Neural cell (in vitro differentiated cells): Measurements from ENCODE around the gene CCSAP. TPM values are rescaled to one million over a fixed set of nuclear protein-coding genes. Genes with fewer than 3 reads are reported as not detected.

ENCODE experiments used
- H2AFZ ChIP-seq: fragments of 200-600, 300-800 bp; sonication (generic), shearing (Covaris generic); 2 replicates; pipeline ENCODE4 v1.6.0; 2014; ENCODE audit warnings: low read depth, mild to moderate bottlenecking, antibody characterized with exemption, low read length, moderate library complexity
- H3F3A ChIP-seq: fragments of 200-600 bp; shearing (Covaris generic); 2 replicates; pipeline ENCODE4 v1.6.1; 2016; ENCODE audit warnings: mild to moderate bottlenecking, moderate library complexity, mixed read lengths, antibody characterized with exemption, low read length; ENCODE audit not compliant: insufficient read depth, poor library complexity, severe bottlenecking
- H3K27ac ChIP-seq: fragments of 200-600, 300-800 bp; sonication (generic), shearing (Covaris generic); 2 replicates; pipeline ENCODE4 v1.5.1; 2014; ENCODE audit warnings: mild to moderate bottlenecking, low read length, moderate library complexity
- H3K27me3 ChIP-seq: fragments of 300-800, 200-600 bp; sonication (generic), shearing (Covaris generic); 2 replicates; pipeline ENCODE4 v1.6.0; 2014; ENCODE audit warnings: mild to moderate bottlenecking, low read depth, low read length, moderate library complexity; ENCODE audit not compliant: insufficient read depth
- H3K36me3 ChIP-seq: fragments of 300-800, 200-600 bp; sonication (generic), shearing (Covaris generic); 2 replicates; pipeline ENCODE4 v1.5.1; 2014; ENCODE audit warnings: mild to moderate bottlenecking, antibody characterized with exemption, low read length, moderate library complexity; ENCODE audit not compliant: insufficient read depth
- H3K4me2 ChIP-seq: fragments of 300-800, 200-600 bp; sonication (generic), shearing (Covaris generic); 2 replicates; pipeline ENCODE4 v1.6.0; 2014; ENCODE audit warnings: mild to moderate bottlenecking, low read length
- H3K4me3 ChIP-seq: fragments of 300-800, 200-600 bp; sonication (generic), shearing (Covaris generic); 2 replicates; pipeline ENCODE4 v1.5.1; 2014; ENCODE audit warnings: mild to moderate bottlenecking, low read length, moderate library complexity
- H3K79me2 ChIP-seq: fragments of 200-600 bp; shearing (Covaris generic); replicated peaks from 2 replicates; pipeline ENCODE4 v1.6.0; 2014; ENCODE audit warnings: mild to moderate bottlenecking, low read length, moderate library complexity; ENCODE audit not compliant: insufficient read depth
- H3K9ac ChIP-seq: fragments of 300-800, 200-600 bp; sonication (generic), shearing (Covaris generic); 2 replicates; pipeline ENCODE4 v1.6.1; 2016; ENCODE audit warnings: mild to moderate bottlenecking, low read length, mixed read lengths
- H3K9me2 ChIP-seq: fragments of 200-600 bp; shearing (Covaris generic); 2 replicates; pipeline ENCODE4 v1.6.1; 2016; ENCODE audit warnings: mild to moderate bottlenecking, low read length, mixed read lengths; ENCODE audit not compliant: insufficient read depth
- H3K9me3 ChIP-seq: fragments of 200-600, 300-800 bp; sonication (generic), shearing (Covaris generic); 2 replicates; pipeline ENCODE4 v1.6.1; 2016; ENCODE audit warnings: mild to moderate bottlenecking, mixed run types, low read length, moderate library complexity, mixed read lengths
- H4K20me1 ChIP-seq: fragments of 200-600 bp; shearing (Covaris generic); 2 replicates; pipeline ENCODE4 v1.6.1; 2016; ENCODE audit warnings: mild to moderate bottlenecking, mixed run types; ENCODE audit not compliant: insufficient read depth
- EP300 ChIP-seq: fragments of 450-650 bp; conservative IDR thresholded peaks from 2 replicates; pipeline ENCODE4 v1.6.1; 2014; ENCODE audit warnings: antibody characterized with exemption, mild to moderate bottlenecking, moderate library complexity; ENCODE audit not compliant: poor library complexity, severe bottlenecking
- EZH2 ChIP-seq: fragments of 200-600, 300-800 bp; shearing (Covaris generic), sonication (generic); IDR thresholded peaks from 2 replicates; pipeline ENCODE4 v1.6.1; 2014; ENCODE audit warnings: antibody characterized with exemption, low read length, borderline replicate concordance, mild to moderate bottlenecking; ENCODE audit not compliant: insufficient read depth, poor library complexity, severe bottlenecking
- MXI1 ChIP-seq: fragments of 450-650 bp; conservative IDR thresholded peaks from 2 replicates; pipeline ENCODE4 v1.6.1; 2014; ENCODE audit warnings: antibody characterized with exemption, mild to moderate bottlenecking; ENCODE audit not compliant: poor library complexity, severe bottlenecking
- POLR2AphosphoS5 ChIP-seq: IDR thresholded peaks from 2 replicates; pipeline ENCODE4 v1.6.1; 2012
- RAD21 ChIP-seq: fragments of 450-650 bp; conservative IDR thresholded peaks from 2 replicates; pipeline ENCODE4 v1.6.1; 2014; ENCODE audit warnings: antibody characterized with exemption, mild to moderate bottlenecking, moderate library complexity
- SMC3 ChIP-seq: fragments of 450-650 bp; conservative IDR thresholded peaks from 2 replicates; pipeline ENCODE4 v1.6.1; 2014; ENCODE audit warnings: antibody characterized with exemption, mild to moderate bottlenecking, moderate library complexity; ENCODE audit not compliant: poor library complexity
- TAF1 ChIP-seq: IDR thresholded peaks from 2 replicates; pipeline ENCODE4 v1.6.1; 2012; ENCODE audit warnings: low read depth
- polyA plus RNA-seq: library from polyadenylated mRNA; depleted of rRNA; stranded (reverse); fragments of >200 nt; gene quantifications from 2 replicates; pipeline ENCODE4 v1.2.3, GENCODE V29; 2014
- TF ChIP-seq, protein P1 (sequence below): IDR thresholded peaks from 2 replicates; pipeline ENCODE4 v1.6.1; 2012; ENCODE audit warnings: borderline replicate concordance
- TF ChIP-seq, protein P2 (sequence below): fragments of 450-650 bp; IDR thresholded peaks from 2 replicates; pipeline ENCODE4 v1.5.1; 2014; ENCODE audit warnings: antibody characterized with exemption, mild to moderate bottlenecking, moderate library complexity; ENCODE audit not compliant: poor library complexity, severe bottlenecking

Gene CCSAP
- polyA plus RNA-seq, 1 donor from 2014 or later: 66.7 TPM

DNA sequence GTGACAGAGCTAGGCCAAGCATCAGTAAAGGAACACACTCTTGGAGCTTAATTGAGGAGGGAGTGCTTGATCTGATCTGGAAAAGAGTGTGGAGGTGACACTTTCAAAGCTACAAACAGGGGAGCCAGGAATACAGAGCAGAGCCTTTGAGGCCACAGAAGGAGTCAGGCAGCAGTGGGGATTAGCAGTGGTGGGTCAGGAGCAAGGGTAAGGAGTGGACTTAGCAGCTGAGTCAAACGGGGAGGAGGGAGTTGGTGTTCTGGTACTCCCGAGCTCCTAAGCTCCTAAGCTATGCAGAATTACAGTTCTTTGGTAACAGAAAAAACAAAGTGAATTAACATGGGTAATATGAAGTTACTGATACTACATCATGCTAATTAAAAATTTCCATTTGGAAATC lies 57.4 kb downstream of the CCSAP start:
- H3K4me2 ChIP-seq: no peak overlapping the region
- H3K36me3 ChIP-seq: no peaks in the 10 kb centered on the region
- H3K79me2 ChIP-seq: peaks cover 31% of the 10 kb centered on the region

DNA sequence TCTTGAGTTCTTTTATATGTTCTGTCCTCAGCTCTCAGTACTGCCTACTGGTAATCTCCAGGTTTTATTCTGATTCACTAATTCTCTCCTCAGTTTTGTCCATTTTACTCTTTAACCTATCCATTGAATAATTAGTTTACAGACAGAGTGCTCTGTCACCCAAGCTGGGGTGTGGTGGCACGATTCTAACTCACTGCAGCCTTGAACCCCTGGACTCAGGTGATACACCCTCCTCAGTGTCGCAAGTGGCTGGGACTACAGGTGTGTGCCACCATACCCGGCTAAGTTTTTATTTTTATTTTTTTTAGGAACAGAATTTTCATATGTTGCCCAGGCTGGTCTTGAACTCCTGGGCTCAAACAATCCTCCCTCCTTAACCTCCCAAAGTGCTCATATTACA lies 58.0 kb downstream of the CCSAP start:
- Histone ChIP-seq H3K79me2 (peaks cover 33% of the 10 kb centered on the region), H3K9me2 (no peaks in the 10 kb centered on the region), H3K36me3 (no peaks in the 10 kb centered on the region), H3K27ac (no peak overlapping the region), H2AFZ (no peak overlapping the region), H3K9ac (no peak overlapping the region), H4K20me1 (no peaks in the 10 kb centered on the region), H3F3A (no peaks in the 10 kb centered on the region), H3K9me3 (no peaks in the 10 kb centered on the region), H3K27me3 (no peaks in the 10 kb centered on the region), H3K4me2 (no peak overlapping the region), H3K4me3 (no peak overlapping the region)
- TF ChIP-seq, protein P1, sequence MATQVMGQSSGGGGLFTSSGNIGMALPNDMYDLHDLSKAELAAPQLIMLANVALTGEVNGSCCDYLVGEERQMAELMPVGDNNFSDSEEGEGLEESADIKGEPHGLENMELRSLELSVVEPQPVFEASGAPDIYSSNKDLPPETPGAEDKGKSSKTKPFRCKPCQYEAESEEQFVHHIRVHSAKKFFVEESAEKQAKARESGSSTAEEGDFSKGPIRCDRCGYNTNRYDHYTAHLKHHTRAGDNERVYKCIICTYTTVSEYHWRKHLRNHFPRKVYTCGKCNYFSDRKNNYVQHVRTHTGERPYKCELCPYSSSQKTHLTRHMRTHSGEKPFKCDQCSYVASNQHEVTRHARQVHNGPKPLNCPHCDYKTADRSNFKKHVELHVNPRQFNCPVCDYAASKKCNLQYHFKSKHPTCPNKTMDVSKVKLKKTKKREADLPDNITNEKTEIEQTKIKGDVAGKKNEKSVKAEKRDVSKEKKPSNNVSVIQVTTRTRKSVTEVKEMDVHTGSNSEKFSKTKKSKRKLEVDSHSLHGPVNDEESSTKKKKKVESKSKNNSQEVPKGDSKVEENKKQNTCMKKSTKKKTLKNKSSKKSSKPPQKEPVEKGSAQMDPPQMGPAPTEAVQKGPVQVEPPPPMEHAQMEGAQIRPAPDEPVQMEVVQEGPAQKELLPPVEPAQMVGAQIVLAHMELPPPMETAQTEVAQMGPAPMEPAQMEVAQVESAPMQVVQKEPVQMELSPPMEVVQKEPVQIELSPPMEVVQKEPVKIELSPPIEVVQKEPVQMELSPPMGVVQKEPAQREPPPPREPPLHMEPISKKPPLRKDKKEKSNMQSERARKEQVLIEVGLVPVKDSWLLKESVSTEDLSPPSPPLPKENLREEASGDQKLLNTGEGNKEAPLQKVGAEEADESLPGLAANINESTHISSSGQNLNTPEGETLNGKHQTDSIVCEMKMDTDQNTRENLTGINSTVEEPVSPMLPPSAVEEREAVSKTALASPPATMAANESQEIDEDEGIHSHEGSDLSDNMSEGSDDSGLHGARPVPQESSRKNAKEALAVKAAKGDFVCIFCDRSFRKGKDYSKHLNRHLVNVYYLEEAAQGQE: no peak
- TF ChIP-seq RAD21 (no peak), TAF1 (no peak), MXI1 (no peak), SMC3 (no peak), EZH2 (no peak), EP300 (no peak), POLR2AphosphoS5 (no peak)
- TF ChIP-seq, protein P2, sequence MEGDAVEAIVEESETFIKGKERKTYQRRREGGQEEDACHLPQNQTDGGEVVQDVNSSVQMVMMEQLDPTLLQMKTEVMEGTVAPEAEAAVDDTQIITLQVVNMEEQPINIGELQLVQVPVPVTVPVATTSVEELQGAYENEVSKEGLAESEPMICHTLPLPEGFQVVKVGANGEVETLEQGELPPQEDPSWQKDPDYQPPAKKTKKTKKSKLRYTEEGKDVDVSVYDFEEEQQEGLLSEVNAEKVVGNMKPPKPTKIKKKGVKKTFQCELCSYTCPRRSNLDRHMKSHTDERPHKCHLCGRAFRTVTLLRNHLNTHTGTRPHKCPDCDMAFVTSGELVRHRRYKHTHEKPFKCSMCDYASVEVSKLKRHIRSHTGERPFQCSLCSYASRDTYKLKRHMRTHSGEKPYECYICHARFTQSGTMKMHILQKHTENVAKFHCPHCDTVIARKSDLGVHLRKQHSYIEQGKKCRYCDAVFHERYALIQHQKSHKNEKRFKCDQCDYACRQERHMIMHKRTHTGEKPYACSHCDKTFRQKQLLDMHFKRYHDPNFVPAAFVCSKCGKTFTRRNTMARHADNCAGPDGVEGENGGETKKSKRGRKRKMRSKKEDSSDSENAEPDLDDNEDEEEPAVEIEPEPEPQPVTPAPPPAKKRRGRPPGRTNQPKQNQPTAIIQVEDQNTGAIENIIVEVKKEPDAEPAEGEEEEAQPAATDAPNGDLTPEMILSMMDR: no peak

More for the DNA sequence above, 57.4 kb downstream of the CCSAP start:
- Histone ChIP-seq H3K9ac (no peak overlapping the region), H3K27ac (no peak overlapping the region), H3K9me3 (no peaks in the 10 kb centered on the region), H3K27me3 (no peaks in the 10 kb centered on the region), H3F3A (no peaks in the 10 kb centered on the region), H2AFZ (no peak overlapping the region), H3K9me2 (no peaks in the 10 kb centered on the region), H4K20me1 (no peaks in the 10 kb centered on the region), H3K4me3 (no peak overlapping the region)
- TF ChIP-seq, protein P2: no peak
- no peak for TF ChIP-seq EZH2
